HG02973 (cell line): Measurements from ENCODE around the gene ARHGEF3.
"Not testable (repeated sequence)": the region's sequence is repeated elsewhere in the genome, so short reads cannot be mapped to it uniquely, and the experiment has no call there.

Source experiments
- ATAC-seq: cut with Tn5 transposase; IDR thresholded peaks from one replicate; pipeline ENCODE4 v1.9.1; 2021; ENCODE audit warnings: moderate library complexity; ENCODE audit not compliant: unreplicated experiment

Gene ARHGEF3

GRCh38 chr3:56775838-56776555 is 25.8 kb downstream of the ARHGEF3 start:
- no peak for ATAC-seq

DNA sequence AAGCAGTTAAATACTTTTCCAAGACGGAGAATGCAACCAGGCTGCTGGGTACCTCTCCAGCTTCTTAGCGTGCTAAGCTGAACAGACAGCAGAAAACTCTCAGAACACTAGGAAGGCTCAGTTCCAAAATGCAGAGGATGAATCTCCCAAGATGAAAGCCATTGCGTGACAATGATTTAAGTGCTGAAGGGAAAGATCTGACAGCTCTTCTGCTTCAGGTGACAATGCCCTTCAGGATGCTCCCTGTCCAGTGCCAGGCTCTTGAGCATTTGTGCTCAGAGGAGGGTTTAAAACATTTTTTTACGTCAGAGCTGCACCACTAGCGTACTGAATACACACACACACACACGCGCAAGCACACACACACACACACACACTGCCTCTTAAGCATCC is 26.3 kb downstream of the ARHGEF3 start:
- ATAC-seq: no peak

DNA sequence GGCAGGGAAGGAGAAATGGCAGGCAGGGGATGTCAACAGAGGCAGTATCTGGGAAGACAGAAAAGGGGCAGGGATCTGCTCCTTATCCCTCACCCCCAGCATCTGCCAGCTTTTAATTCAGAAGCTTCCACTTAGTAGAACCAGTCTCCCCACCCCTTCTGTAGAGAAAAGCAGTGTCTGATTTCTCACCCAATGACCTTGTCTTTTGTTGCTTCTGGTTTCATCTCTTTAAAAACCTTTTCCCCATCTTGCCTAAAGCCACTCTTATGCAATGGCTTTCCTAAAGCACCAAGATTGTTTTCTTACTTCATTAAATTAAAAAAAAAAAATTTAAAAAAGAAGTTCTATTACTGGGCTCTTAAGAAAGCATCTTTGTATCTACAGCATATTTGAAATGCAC is 27.8 kb downstream of the ARHGEF3 start:
- no peak for ATAC-seq

GRCh38 chr3:56772952-56773938 is 28.5 kb downstream of the ARHGEF3 start:
- no peak for ATAC-seq

GRCh38 chr3:56771376-56771775 is 30.4 kb downstream of the ARHGEF3 start:
- ATAC-seq: no peak

- no peak for ATAC-seq
These were observed 32.5 kb downstream of the ARHGEF3 start for GRCh38 chr3:56769116-56769707.

DNA sequence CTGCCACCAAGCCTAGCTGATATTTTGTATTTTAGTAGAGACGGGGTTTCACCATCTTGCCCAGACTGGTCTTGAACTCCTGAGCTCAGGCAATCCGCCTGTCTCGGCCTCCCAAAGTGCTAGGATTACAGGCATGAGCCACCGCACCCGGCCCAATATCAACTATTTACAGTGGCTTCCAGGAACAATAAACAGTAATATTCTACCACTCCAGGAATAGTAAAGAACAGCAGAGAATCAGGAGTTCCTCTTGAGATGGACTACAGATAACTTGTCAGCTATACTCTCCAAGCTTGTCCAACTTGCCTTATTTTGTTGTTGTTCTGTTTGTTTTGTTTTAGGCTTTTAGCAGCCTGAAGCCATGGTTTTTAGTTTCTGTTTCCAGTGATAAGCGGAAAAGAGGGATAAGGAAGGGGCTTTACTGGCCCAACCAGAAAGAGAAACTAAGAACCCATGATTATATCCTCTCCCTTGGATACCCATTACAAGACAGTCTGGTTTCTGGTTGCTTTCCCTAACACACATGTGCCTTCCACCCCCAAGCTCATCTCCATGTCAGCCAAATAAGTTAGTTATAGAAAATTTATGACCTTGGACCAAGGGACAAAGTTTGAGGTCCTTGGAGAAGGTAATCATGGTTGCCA is 36.7 kb downstream of the ARHGEF3 start:
- ATAC-seq: no peak

GRCh38 chr3:56764184-56764583 is 37.6 kb downstream of the ARHGEF3 start:
- ATAC-seq: no peak

GRCh38 chr3:56763233-56763632 is 38.5 kb downstream of the ARHGEF3 start:
- ATAC-seq: no peak

DNA sequence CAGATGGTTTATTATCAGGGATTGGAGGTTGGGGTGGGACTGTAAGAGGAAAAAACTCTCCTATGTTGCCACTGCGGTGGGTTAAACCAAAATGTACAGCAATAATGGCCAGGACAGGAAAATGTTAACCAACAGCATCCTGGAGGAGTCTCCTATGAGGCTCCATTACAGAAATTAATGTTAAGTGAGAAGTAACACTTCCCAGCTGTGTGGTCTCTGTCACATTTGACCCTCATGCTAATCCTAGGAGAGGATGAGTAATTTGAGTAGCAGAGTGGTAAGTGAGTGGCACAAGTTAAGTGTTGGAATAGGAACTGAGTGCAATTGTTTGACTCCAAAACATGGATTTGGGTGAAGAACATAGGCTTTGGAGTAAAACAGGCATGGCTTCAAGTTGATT is 39.0 kb downstream of the ARHGEF3 start:
- no peak for ATAC-seq

GRCh38 chr3:56761887-56762651 is 39.7 kb downstream of the ARHGEF3 start:
- no peak for ATAC-seq

DNA sequence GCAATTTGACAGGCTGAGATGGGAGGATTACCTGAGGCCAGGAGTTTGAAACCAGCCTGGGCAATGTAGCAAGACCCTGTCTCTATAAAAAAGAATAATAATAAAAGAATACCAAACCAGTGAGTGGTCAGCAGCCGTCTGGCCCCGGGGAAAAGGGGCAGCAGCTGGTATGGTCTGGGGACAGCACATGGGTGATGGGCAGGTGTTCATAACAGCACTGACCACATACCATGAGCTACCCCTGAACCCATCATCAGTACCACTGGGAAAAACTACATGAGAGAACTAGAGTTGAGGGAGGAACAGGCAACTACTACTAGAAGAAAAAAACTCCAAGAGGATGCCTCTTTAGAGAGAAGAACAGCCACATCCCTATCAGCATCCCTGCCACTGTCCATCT is 40.7 kb downstream of the ARHGEF3 start:
- no peak for ATAC-seq

DNA sequence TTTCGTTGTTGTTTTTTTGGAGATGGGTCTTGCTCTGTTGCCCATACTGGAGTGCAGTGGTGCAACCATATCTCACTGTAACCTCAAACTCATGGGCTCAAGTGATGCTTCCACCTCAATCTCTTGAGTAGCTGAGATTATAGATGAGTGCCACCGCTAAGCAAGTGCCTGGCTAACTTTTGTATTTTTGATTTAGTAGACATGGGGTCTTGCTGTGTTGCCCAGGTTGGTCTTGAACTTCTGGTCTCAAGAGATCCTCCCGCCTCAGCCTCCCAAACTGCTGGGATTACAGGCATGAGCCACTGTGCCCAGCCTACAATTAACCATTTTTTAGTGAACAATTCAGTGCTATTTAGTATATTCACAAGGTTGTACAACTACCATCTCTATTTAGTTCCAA is 42.2 kb downstream of the ARHGEF3 start:
- ATAC-seq: no peak

- peak; percentile 78 for ATAC-seq
These were observed 43.2 kb downstream of the ARHGEF3 start for GRCh38 chr3:56758539-56758981.

GRCh38 chr3:56758042-56758441 is 43.7 kb downstream of the ARHGEF3 start:
- ATAC-seq: not testable (repeated sequence)

DNA sequence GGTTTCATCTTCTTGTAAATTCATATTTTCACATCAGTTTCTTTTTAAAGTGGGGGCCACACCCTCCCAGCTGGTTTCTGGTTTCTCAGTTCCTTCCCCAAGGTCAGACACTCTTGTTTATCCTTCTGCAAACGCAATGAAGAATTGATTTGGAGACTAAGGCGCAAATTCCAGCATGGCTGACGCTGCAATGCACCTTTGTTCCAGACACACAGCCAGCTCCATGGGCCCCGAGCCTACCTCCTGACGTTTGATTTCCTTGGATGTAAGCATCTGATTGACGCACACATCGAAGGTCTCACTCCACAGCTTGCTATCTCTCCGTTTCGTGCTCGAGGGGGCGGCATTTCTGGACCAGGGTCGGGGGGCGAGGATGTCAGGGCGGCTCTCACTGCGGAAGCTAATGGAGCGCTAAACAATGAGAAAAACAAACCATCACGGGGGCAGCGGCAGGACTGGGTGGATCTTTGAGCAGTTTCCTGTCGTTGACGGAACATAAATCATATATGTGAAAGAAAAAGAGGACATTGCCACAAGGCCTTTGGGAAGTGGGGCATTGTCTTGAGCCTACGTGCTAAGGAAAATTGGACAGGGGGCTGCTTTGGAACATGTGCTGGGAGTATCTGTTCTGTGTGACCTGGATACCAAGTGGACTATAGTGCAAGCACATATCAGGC is 46.9 kb downstream of the ARHGEF3 start:
- ATAC-seq: no peak

DNA sequence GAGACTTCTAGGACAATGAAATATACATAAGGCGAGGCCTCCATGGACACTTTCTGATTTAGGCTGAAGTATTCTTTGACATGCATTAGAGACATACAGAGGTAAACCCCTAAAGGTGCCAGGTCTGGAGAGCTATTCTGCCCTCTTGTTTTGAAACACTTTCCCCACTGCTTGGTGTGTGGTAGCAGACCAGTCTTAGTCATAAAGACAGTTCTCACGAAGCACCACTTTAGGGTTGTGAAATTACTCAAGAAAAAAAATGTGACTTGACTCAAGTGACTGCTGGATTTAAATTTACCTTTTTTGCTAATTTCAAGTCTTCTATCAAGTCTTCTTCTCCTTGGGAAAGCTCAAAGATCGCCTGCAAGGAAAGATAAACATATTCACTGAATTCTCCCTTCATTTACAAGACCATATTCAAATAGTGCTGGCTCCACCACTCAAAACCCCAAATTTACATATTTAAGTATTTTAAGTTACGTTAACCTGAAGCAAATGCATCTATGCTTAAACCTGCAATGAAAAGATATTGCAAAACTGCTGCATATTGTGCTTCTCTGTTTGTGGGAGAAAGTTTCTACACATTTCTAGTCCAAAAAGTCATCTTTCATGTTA is 48.4 kb downstream of the ARHGEF3 start:
- peak; percentile 73 for ATAC-seq

DNA sequence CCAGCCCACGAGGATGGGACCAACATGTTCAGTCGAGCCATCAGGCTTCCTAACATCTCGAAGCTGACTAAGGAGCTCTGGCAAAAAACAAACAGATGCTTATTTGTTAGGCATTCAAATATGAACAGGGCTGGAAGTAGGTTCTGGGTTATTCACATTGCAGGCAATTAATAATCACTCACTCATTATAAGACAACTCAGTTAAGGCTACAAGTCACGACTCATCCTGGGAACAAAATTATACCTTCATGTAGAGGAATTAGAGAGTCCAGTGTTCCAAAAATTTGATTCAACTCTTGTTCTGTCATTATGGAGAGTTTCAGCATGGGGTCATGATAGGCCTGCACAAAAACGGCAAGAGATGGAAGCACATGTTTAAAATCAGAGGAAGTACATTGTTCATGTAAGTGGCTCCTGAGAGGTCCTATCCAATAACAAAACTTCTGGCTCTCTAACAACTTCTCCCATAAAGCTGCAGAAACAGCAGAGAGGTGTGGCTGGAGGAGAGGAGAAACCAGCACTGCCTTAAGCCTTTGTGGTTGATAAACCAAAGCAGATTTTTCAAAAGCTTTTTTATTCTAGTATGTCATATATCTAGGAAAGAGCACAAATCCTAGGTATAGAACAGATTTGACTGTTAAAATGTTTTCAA is 50.6 kb downstream of the ARHGEF3 start:
- ATAC-seq: no peak
